Measurements from ENCODE around the gene SEZ6L2.
"Not testable (repeated sequence)": the region's sequence is repeated elsewhere in the genome, so short reads cannot be mapped to it uniquely, and the experiment has no call there.

The SEZ6L2 gene

DNA sequence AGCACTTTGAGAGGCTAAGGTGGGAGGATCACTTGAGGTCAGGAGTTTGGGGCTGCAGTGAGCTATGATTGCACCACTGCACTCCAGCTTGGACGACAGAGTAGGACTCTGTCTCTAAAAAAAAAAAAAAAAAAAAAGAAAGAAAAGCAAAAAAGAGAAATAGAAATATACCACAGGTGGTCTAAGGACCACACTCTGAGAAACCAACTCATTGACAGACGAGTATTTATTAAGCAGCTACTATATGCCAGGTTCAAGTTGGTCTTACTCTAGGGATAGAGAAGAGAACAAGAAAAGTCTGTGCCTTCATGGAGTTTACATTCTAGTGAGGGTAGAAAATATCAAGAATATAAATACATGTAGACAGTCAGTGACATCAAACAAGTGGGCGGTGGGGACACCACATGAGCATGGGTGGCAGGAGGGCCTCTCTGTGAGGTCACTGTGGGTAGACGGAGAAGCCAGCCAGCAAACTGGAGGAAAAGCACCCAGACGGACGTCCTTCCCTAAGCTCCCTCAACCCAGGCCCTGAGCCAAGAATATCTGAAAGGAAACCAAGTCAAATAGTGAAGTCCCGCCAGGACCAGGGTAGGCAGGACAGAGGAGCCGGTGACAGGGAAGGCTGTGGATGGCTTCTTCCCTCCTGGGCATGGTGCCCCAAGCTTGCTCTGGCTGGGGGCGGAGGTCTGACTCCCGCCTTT, 41.1 kb downstream of the SEZ6L2 start:
- DNase-seq (ENCODE audit: low read depth in 1 of 2, low spot score in 1 of 2): no peak

- no peak for DNase-seq (ENCODE audit: low read depth in 1 of 2, low spot score in 1 of 2)
Measured at GRCh38 chr16:29857133-29857760, 42.1 kb downstream of the SEZ6L2 start.

DNA sequence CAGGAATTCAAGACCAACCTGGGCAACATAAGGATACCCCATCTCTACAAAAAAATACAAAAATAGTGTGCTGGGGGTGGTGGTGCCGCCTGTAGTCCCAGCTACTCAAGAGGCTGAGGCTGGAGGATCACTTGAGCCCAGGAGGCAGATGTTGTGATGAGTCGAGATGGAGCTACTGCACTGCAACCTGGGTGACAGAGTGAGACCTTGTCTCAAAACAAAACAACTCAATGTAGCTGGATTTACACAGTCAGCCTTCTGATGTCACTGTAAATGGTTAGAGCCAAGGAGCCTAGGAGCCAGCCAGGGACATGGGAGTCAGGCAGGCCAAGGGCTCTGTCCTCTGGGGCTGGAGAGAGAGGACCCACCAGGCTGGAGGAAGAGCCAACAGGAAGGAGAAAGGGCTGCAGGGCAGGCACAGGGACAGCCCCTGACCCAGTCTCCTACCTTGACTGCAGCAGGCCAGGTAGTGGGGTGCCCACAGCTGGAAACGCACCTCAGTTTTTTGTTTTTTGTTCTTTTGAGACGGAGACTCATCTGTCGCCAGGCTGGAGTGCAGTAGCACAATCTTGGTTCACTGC, 44.7 kb downstream of the SEZ6L2 start:
- no peak for DNase-seq (ENCODE audit: low read depth in 1 of 2, low spot score in 1 of 2)

- DNase-seq (ENCODE audit: low read depth in 1 of 2, low spot score in 1 of 2): no peak
Measured at GRCh38 chr16:29852654-29853053, 46.7 kb downstream of the SEZ6L2 start.

DNA sequence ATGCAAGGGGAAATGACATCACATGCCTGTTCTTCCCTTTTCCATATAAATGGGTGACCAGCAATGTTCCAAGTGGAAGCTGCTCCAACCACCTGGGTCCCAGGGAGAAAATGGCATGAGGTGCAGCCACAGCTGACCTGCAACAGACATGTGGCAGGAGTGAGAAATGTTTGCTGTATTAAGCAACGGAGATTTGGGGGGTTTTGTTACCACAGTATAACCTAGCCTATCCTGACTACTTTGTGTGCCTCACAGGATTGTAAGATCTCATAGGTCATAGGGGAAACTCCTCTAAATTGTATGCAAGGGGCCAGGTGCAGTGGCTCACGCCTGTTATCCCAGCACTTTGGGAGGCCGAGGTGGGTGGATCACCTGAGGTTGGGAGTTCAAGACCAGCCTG, 48.4 kb downstream of the SEZ6L2 start:
- DNase-seq (ENCODE audit: low read depth in 1 of 2, low spot score in 1 of 2): no peak

DNA sequence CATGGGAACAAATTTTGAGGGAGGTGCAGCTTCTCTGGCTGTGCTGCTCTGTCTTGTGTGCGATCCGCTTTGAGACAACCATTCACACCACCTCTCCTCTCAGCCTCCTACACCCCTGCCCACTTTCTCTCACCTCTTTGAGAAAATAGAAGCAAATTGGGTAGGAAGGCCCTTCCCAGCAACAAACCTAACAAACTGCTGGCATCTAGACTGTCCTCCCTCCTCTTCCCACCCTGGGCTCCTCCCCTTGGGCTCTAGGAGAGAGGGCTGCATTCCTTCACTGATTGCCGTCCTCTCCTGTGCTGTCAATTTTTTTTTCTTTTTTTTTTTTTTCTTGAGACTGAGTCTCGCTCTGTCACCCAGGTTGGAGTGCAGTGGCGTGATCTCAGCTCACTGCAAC, 49.8 kb downstream of the SEZ6L2 start:
- DNase-seq (ENCODE audit: low read depth in 1 of 2, low spot score in 1 of 2): no peak

DNA sequence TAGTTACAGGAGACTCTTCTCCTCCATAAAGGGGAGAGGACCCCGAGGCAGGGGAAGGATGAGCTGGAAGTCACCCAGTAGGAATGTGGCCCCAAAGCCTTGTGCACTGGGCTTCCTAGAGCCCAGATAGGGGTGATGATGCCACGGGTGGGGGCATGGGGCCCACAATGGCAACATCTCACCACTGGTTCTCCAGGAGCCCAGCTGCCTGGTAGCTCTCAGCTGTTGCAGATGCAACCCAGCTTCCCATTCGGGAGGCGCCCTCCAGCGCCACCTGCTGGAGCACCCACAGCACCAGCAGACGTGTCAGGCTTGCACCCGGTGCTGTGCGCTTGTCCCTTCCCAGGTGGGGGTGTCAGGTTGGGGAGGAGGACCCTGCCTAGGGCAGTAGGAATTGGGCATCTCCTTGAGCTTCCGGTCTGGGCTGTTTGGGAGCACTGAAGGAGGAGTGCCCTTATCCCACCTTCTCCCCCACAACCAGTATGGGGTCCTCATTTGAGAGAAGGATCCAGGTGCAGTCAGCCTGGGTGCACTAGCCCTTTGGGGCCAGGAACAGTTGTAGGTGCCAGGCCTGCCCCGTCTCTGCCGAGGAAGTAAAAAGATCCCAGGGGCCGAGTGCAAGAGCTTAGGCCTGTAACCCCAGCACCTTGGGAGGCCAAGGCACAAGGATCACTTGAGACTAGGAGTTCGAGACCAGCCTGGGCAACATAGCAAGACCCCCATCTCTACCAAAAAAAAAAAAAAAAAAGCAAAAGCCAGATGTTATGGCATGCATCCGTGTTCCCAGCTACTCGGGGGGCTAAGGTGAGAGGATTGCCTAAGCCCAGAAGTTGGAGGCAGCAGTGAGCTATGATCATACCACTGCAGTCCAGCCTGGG, 50.7 kb downstream of the SEZ6L2 start:
- peak; percentile 71 to 74 for DNase-seq (ENCODE audit: low read depth in 1 of 2, low spot score in 1 of 2)

GRCh38 chr16:29845656-29846055, 53.7 kb downstream of the SEZ6L2 start:
- no peak for DNase-seq (ENCODE audit: low read depth in 1 of 2, low spot score in 1 of 2)

- DNase-seq (ENCODE audit: low read depth in 1 of 2, low spot score in 1 of 2): no peak
Measured at GRCh38 chr16:29844575-29845331, 54.6 kb downstream of the SEZ6L2 start.

GRCh38 chr16:29843931-29844330, 55.4 kb downstream of the SEZ6L2 start:
- no peak for DNase-seq (ENCODE audit: low read depth in 1 of 2, low spot score in 1 of 2)

- DNase-seq (ENCODE audit: low read depth in 1 of 2, low spot score in 1 of 2): no peak
Measured at GRCh38 chr16:29842732-29843346, 56.5 kb downstream of the SEZ6L2 start.

DNA sequence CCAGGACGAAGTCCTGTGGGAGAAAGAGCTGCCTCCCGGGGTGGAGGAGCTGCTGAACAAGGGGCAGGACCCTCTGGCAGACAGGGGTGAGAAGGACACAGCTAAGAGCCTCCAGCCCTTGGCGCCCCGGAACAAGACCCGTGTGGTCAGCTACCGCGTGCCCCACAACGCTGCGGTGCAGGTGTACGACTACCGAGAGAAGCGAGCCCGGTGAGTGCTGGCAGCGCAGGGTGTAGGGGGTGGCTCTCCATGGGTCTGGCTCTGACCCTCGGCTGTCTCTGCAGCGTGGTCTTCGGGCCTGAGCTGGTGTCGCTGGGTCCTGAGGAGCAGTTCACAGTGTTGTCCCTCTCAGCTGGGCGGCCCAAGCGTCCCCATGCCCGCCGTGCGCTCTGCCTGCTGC, 57.7 kb downstream of the SEZ6L2 start:
- DNase-seq (ENCODE audit: low read depth in 1 of 2, low spot score in 1 of 2): no peak

- no peak for DNase-seq (ENCODE audit: low read depth in 1 of 2, low spot score in 1 of 2)
Measured at GRCh38 chr16:29840240-29840639, 59.1 kb downstream of the SEZ6L2 start.

GRCh38 chr16:29839822-29840221, 59.5 kb downstream of the SEZ6L2 start:
- no peak for DNase-seq (ENCODE audit: low read depth in 1 of 2, low spot score in 1 of 2)

DNA sequence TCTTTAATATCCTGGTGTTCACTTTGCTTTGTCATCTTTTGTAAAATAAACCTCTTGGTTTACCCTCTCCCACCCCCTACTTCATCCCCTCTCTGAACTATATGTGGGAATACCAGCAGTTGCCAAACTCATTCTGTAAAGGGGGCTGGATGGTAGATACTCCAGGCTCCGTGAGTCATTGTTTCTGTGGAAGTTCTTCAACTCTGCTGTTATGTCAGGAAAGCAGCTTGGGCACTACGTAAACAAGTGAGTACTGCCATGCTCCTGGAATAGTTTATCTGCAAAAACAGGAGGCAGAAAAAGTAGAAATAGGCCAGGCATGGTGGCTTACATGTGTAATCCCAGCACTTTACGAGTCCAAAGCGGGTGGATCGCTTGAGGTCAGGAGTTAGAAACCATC, 61.5 kb downstream of the SEZ6L2 start:
- no peak for DNase-seq (ENCODE audit: low read depth in 1 of 2, low spot score in 1 of 2)

- no peak for DNase-seq (ENCODE audit: low read depth in 1 of 2, low spot score in 1 of 2)
Measured at GRCh38 chr16:29836623-29837022, 62.7 kb downstream of the SEZ6L2 start.

- no peak for DNase-seq (ENCODE audit: low read depth in 1 of 2, low spot score in 1 of 2)
Measured at GRCh38 chr16:29835926-29836325, 63.4 kb downstream of the SEZ6L2 start.

- no peak for DNase-seq (ENCODE audit: low read depth in 1 of 2, low spot score in 1 of 2)
Measured at GRCh38 chr16:29834079-29834478, 65.3 kb downstream of the SEZ6L2 start.

DNA sequence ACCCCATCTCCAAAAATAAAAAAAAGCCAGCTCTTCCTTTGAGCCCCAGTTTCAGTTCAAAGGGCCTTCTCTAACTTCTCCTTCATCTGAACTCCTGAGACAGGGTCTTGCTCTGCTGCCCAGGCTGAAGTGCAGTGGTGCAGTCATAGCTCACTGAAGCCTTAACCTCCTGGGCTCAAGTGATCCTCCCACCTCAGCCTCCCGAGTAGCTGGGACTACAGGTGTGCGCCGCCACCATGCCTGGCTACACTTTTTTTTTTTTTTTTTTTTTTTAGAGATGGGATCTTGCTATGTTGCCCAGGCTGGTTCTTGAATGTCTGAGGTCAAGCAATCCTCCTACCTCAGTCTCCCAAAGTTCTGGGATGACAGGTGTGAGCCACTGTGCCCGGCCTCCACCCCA, 66.1 kb downstream of the SEZ6L2 start:
- not testable (repeated sequence) for DNase-seq (ENCODE audit: low read depth in 1 of 2, low spot score in 1 of 2)

DNA sequence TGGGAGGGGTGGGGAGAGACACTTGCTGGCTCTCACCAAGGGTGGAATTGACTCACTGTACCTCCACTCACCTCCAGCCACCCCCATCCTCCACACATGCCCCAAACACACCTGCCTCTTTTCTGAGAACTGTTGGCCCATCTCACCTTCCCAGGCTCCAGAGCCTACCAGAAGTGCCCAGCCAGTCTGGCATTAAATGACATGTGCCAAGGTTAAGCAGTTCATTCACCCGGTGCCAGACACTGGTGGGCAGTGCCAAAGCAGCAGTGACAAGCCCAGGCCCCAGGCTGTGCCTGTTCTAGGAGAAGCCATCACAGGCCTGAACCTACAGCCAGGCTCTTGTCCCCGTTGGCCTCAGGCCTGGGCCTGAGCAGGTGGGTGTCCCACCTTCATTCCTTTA, 67.9 kb downstream of the SEZ6L2 start:
- no peak for DNase-seq (ENCODE audit: low read depth in 1 of 2, low spot score in 1 of 2)

- DNase-seq (ENCODE audit: low read depth in 1 of 2, low spot score in 1 of 2): no peak
Measured at GRCh38 chr16:29830774-29831173, 68.6 kb downstream of the SEZ6L2 start.
